GM12891 (cell line): Measurements from ENCODE around the gene WDR54.

ENCODE experiments used
- POLR2A ChIP-seq: IDR thresholded peaks from 2 replicates; pipeline ENCODE4 v1.6.1; 2011; ENCODE audit warnings: low read depth, low read length, control low read depth
- TAF1 ChIP-seq: IDR thresholded peaks from 2 replicates; pipeline ENCODE4 v1.6.1; 2011; ENCODE audit warnings: low read depth, low read length, control low read depth

GRCh38 chr2:74415762-74416395 is 5.7 kb upstream of the WDR54 start:
- TF ChIP-seq TAF1 (no peak), POLR2A (no peak)
